Caki2 (cell line): ENCODE measurements around the gene RELN. TPM values are rescaled to one million over a fixed set of nuclear protein-coding genes. Genes with fewer than 3 reads are reported as not detected.

ENCODE experiments used
- DNase-seq: peaks from one replicate; pipeline ENCODE4 v3.0.0-alpha.2; 2015; ENCODE audit warnings: low read depth
- in situ Hi-C: cut with HindIII; loops from 2 replicates; pipeline ENCODE4 v1.10.0; 2016; ENCODE audit warnings: low sequenced_read_pairs, low pct_unique_long_range_greater_than_20kb, mixed read lengths
- total RNA-seq: library from RNA; depleted of rRNA; stranded (reverse); fragments of >200 nt; shearing (Covaris generic); gene quantifications from 2 replicates; pipeline ENCODE4 v1.2.3, GENCODE V29; 2014; ENCODE audit warnings: low replicate concordance

The RELN gene
- total RNA-seq, 1 experiment from 2014 or later, result 17.8 TPM

DNA sequence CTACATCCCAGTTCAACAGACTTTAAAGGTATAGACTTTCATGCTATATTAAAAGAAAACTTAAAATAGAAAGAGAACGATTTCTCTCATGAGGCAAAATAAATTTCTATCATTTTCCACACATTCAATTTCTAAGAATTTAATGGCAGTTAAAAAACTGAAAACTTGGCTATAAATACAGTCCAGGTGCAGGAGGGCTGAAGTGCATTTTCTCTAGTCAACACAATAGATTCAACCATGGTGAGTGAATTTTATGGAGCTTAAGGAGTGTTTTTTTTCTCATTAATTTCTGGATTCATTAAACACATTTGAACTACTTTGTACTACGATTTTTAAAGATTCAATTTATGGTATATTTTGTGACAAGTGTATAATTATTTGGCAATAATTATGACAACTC, 302.7 kb downstream of the RELN start:
- DNase-seq, result no peak
- in situ Hi-C loops, result no loop called here

DNA sequence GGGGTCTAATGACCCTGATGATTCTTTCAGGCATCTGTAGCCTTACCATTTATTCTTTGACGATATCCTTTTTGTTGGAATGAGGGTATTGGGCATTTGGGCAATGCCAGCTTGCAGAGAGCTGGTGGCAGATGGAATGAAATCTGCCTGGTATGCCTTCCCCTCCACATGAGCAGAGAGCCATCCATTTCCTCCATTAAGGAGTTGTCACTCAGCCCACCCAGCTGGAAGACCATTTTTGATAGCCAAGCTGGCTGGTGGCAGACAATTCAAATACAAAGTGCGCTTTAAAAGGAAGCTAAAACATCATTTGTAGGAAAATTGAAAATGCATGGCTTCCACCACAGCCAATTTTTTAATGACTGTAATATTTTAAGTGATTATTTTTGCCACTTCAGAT, 303.4 kb downstream of the RELN start:
- no peak for DNase-seq
- in situ Hi-C loops, result no loop called here

DNA sequence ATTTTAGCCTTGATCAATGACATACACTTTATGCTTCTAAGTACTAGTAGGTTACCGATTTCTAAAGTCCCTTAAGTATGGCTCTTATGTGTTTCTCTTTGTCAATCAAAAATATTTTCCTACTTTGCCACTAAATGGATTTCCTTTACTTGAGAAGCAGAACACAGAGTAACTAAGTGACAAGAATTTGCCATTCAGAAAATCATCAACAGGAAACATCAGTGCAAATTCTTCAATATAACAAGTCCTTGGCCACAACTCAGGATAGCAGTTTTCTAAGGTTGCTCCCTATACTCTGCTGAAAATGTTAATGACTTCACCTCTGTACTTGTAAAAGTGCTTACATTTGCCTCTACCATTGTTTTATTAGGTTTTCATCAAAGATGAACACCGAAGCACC, 303.8 kb downstream of the RELN start:
- DNase-seq, result no peak
- in situ Hi-C loops, result no loop called here

DNA sequence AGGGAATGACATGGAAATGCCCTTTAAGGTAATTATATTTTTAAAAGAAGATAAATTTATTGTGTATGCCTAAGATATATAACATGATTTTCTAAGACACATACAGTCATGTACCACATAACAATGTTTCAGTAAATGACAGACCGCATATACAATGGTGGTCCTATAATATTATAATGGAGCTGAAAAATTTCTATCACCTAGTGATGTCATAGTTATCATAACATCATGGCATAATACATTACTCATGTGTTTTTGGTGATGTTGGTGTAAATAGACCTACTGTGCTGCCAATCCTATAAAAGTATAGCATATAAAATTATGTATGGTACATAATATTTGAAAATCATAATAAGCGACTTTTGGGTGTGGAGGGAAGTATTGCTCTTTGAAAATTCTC, 306.1 kb downstream of the RELN start:
- no peak for DNase-seq
- in situ Hi-C loops, result no loop called here

DNA sequence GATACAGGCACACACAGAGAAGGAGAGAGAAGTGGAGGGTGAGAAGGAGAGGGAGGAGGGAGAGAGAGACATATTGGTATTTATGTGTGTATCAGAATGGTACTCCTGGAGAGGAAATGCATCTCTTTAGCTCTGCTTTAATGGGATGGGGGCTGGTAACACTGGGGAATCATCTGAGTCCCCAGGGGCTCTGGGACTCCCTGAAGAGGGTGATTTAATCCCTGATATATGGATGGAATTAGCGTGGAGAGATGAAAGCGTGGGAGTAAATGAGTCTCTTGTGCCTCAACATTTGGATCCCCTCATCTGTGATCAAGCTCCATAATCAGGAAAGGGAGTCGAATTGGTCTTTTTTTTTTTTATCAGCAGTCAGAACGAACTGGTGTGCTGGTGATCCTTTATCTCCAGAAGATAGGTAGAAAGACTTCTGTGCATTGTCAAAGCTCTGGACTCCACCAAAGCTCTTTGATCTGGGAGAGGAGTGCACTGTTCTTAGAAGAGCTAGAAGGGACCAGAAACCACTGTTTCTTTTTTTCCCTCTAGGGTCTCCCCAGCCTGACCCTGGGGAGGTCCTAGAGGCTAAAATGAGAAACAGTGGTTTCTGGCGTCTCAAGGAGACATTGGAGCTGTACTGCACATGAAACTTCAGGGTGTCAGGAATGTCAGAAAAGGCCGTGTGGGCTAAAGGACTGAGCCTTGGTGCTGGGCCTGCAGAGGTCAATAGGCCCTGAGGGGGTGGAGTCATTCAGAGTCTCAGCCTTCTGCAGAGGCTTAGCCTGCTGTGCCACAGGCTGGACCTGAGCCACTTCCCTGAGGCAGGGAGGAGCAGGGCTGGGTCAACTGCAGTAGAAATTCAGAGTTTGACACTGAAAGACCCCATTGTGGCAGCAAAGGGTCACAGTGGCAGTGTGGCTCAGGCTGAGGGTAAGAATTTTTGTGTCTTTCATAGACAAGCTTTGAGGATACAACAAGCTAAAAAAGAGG, 309.0 kb downstream of the RELN start:
- in situ Hi-C loops, result no loop called here
- no peak for DNase-seq

DNA sequence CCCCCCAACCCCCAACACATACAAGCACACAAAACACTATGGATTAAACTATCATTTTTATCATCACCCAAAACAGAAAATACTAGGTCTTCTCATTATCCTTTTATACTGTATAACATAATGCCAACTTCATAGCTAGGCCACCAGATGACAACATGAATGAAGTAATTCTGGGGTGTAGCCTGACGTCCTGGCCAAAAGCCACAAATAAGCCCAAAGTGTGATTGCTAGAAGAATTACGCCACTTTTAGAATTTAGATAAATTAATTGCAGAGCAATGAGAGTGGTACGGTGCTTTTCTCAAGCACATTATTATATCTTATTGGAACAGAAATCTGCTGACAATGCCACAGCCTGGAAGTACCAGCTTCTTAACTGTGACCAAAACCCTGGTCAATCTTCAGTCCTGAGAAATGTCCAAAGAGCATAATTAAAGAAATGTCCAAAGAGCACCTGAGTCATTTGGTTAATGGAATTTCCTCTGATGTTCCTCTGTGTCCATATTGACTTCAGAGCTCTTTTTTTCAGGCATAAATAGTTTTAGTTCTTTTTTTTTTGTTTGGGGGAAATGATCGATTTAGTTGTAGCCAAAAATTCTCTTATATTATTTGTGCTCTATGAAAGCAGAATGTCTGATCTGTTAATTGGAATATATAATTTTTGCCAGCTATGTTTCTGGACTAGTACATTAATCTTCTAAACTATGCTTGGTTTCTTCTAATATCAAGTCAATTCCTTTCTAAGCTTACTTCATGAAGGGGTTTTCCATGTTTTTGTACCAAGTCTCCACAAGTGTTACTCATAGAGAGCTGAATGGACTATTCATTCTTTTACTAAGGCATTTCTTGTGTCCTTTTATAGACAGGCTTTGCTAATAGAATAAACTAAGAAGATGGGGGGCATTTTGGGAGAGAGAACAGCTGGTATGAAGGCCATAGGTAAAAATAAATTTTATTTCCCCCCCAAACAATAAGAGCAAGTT, 310.0 kb downstream of the RELN start:
- in situ Hi-C loops, result no loop called here
- DNase-seq, result no peak

DNA sequence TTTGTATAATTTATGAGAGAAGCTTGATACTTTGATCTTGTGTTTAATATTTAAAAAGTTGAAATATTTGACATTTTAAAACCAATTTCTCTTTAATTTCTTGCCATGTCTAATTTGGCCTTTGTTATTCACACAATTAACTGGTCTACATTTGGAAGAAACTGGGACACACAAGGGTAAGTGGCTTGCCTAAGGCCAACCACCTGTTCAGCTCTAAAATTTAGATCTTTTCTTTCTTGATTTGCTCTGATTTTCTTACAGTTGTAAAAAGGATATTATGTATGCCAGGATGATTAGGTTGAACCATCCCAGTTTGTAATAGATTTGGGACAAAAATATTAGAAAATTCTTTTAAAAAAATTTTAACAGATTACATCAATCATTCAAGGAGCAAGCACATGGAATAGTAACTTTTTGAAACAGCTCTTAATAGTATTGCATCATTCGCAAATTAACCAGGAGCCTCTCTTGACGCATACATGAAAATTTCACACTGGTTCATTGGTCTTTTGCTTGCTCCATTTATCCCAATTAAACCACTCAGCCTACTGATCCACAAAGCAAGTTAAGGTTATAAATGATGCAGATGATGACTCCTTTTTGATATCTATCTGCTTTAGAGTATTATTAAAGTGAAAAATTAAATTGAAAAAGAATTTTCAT, 321.0 kb downstream of the RELN start:
- in situ Hi-C loops, result no loop called here
- no peak for DNase-seq

DNA sequence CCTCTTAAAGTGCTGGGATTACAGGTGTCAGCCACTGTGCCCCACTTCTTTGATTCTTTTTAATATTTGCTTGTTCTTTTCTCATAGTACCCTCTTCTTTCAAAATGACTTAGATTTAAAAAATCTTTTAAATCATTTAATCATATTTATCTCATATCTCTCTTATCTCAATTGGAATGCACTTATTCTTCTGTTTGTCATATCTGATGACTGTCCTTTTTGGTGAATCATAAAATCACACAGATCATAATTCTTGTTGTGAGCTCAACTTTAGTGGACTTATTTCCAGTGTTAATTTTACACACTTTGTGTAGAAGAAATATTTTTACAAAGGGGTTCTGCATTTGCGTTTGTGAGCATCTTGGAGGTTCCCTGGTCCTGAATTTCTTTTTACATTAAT, 323.1 kb downstream of the RELN start:
- in situ Hi-C loops, result no loop called here
- no peak for DNase-seq

DNA sequence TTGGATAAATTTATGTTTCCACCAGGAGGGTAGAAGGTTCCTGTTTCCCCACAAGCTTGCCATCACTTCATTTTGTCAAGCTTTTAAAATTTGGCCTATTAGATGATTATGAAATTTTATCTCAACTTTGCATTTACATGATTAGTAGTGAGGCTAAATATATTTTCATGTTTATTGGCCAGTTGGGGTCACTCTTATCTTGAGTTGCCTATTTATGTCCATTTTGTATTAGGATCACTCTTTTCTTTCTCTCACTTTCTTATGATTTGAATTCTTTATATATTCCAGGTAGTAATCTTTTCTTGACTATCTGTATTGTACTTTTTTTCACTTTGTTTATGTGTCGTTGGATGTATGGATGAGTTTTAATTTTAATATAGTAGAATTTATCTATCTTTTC, 324.9 kb downstream of the RELN start:
- DNase-seq, result no peak
- in situ Hi-C loops, result no loop called here

DNA sequence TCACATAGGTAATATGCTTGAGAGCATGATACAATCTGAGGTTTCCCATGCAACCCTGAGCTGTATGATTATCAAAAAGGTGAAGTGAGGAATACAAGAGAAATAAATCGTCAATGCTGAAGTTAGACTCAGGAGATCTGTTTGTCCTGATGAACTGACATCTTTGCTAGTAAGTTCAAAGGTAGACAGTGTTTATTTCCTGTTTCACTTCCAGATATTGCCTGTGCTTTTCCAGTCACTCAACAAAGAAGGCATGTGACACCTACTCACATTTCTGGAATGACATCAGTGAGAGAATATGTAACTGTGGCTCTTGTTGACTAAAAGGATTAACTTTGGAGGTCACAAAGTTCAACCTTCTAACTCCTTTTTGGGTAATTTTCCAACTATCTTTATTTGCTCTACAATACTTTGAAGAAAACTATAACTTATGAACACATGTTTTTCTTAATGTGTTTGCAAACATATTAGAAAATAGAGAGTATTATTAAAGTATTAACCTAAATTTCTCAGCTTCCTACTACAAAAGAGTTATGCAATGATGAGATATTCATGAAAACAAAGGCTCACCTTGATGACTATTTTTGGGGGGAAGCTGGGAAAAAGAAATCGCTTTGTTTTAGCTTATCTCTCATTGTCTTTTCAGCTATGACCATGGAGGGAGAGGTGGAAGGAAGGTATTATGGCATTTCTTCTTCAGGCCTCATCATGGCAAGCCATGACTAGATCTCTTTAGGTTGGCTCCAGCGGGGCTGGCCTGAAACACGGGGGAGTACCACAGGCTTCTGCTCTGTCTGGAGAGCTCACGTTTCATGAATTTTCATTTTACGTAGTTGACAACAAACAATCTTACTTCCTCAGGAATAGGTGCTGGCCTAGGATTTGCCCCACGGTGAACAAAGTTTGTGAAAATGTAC, 328.7 kb downstream of the RELN start:
- DNase-seq, result peak; percentile 80
- in situ Hi-C loops, result no loop called here

DNA sequence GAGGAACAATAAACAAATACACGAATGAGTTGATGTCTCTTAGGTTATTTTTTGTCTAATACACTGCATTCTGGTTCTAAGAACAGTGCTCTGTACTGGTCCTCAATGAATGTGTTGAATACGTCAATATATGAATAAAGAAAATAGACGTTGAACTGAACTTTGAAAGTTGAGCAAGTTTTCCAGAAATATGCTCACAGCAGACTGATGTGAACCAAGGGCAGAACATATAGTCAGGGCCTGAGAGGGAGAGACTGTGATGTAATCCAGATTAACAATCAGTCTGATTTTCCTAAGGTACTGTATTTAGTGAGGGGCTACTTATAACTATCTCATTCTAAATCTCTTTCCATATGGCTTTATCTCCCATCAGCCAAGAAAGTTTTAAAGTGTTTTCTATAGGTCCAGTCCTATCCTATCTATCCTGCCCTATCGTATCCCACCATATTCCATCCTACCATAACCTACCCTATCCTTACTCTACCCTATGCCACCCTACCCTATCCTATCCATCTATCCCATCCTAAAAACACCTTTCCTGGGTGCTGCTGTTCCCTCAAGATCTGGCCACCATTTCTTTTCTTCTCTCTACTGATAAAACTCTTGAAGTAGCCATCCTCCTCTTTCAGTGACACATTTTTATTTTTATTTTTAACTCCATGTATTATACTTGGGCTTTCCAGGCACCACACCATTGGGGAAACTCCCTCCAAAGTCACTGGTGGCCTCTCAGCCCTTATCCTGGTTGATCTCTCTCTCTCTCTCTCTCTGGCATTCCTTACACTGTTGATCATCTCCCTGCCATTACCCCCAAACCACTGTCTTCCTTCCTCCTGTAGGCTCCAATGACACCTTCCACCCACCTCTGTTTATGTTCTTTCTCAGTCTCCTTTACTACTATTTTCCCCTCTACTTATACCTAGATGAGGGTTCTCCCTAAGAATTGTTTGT, 331.1 kb downstream of the RELN start:
- peak; percentile 28 for DNase-seq
- in situ Hi-C loops, result no loop called here

DNA sequence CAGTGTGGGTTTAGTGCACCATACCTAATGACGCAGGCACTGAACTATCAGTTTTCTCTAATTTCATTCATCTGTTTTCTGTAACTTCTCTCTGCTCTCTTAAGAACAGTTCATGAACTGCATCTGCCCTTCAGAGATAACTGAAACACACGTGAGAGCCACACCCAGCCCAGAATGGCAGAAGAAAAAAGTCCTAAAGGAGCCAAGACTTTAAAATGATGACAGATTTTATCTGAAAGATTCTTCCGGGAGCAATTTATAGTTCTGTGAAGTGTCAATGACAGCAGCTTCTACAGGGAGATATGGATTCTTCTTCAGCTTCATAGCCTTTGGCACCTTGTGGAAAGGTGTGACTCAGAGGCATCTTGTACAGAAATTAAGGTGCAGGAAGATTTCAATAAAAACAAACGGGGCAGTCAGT, 332.0 kb downstream of the RELN start:
- no peak for DNase-seq
- in situ Hi-C loops, result no loop called here

DNA sequence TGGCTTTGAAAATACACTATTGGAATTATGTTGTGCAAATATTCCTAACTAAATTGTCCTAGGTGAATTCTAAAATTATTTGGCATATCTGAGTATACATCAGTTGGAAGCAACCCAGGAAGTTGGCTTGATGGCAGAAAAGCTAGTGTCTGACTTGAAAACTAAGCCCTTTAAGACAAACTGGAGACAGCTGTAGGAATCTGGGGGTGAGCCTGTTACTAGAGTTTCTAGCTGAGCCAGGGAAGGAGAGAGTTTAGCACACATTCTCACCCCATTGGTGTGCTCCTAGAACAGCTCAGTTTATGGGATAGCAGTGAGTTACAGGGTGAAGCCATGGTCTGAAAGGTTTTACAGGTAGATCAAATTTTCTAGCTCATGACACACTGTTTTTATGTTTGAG, 333.2 kb downstream of the RELN start:
- in situ Hi-C loops, result no loop called here
- no peak for DNase-seq

DNA sequence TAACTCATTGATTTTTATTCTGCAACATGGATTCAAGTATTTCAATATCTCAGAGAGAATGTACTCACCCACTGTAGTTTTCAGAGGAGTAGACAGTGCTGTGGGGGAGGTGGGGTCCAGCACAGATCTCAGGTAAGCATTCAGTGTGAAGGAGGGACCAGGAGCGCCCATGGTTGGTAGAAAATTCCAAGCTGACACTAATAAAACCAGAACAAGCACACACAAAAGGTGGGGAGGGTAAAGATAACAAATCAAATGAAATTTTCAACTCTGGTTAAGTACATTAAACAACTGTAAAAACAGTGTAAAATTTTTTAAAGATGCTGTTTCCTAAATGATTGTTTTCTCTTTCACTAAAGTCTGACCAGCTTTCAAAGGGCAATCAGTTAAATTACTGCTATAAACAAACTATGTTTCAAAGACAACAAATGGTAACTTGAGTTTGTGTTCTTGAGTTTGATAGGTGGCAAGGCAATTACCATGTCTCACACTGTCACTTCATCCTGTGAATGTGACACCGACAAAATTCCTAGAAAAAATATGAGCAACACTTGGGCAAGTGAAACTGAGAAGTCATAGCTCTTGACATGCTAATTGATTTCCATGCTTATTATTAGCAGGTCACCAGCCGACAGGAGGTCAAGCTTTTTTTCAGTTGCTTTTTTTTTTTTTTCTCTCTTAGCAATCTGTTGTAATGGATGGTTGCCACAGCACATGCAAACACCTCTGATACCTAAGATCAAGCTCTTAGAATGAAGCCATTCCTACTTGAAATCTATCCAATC, 337.7 kb downstream of the RELN start:
- DNase-seq, result peak; percentile 18
- in situ Hi-C loops, result no loop called here

DNA sequence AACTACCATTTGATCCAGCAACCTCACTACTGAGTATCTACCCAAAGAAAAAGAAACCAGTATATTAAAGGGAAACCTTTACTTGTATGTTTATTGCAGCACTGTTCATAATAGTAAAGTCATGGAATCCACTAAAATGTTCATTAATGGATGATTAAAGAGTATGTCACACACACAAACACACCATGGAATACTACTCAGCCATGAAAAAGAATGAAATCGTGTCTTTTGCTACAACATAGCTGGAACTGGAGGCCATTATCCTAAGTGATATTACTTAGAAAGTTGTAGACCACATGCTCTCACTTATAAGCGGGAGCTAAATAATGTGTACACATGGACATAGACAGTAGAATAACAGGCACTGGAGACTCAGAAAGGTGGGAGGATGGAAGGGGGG, 340.4 kb downstream of the RELN start:
- DNase-seq, result no peak
- in situ Hi-C loops, result no loop called here

DNA sequence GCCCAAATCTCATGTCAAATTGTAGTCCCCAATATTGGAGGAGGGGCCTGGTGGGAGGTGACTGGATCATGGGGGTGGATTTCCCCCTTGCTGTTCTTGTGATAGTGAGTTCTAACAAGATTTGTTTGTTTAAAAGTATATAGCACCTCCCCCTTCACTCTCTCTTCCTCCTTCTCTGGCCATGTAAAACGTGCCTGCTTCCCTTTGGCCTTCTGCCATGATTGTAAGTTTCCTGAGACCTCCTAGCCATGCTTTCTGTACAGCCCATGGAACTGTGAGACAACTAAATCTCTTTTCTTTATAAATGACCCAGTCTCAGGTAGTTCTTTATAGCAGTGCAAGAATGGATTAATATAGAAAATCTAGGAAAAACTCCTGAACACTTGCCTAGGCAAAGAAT, 341.3 kb downstream of the RELN start:
- in situ Hi-C loops, result no loop called here
- no peak for DNase-seq
